ENCODE results near the gene STAM2. TPM values are rescaled to one million over a fixed set of nuclear protein-coding genes. Genes with fewer than 3 reads are reported as not detected.

STAM2 gene
- total RNA-seq, 1 donor from 2014 or later: 35.3 TPM

- H3K9me3 Mint-ChIP-seq (ENCODE audit: unreplicated experiment): peaks cover 5% of the 10 kb centered on the region
- no peak overlapping the region for H3K4me2 ChIP-seq (ENCODE audit: low read length)
- no peaks in the 10 kb centered on the region for H3K9me3 ChIP-seq (ENCODE audit: insufficient read depth, low read depth, low read length)
- DNase-seq (ENCODE audit: low read depth) (no peak), FAIRE-seq (no peak)
- H3K4me1 ChIP-seq (ENCODE audit: insufficient read depth, low read length): no peaks in the 10 kb centered on the region
- peaks cover 73% of the 10 kb centered on the region for H3K79me2 ChIP-seq (ENCODE audit: insufficient read depth, low read length)
- H3K4me1 Mint-ChIP-seq (ENCODE audit: low read depth, unreplicated experiment): no peaks in the 10 kb centered on the region
- H3K27ac Mint-ChIP-seq (ENCODE audit: unreplicated experiment): no peak overlapping the region
- H3K36me3 Mint-ChIP-seq (ENCODE audit: low read depth, unreplicated experiment): peaks cover 9% of the 10 kb centered on the region
- TF ChIP-seq EZH2 (IDR thresholded peaks at IDR 0.05; ENCODE audit: insufficient read depth, low read length) (no peak), CTCF (IDR thresholded peaks at IDR 0.05; ENCODE audit: insufficient read depth, low read depth, low read length) (no peak)
- H3K4me3 Mint-ChIP-seq (ENCODE audit: unreplicated experiment): no peak overlapping the region
- H3K27ac ChIP-seq (ENCODE audit: low read depth, low read length): no peak overlapping the region
- H3K27me3 ChIP-seq (ENCODE audit: insufficient read depth, low read length): no peaks in the 10 kb centered on the region
- H3K36me3 ChIP-seq (ENCODE audit: insufficient read depth, low read length): no peaks in the 10 kb centered on the region
- H3K27me3 Mint-ChIP-seq (ENCODE audit: low read depth, unreplicated experiment): no peaks in the 10 kb centered on the region
- no peak overlapping the region for H3K9ac ChIP-seq (ENCODE audit: low read length)
- H4K20me1 ChIP-seq (ENCODE audit: insufficient read depth, low read length): peaks cover 62% of the 10 kb centered on the region
- H3K4me3 ChIP-seq (ENCODE audit: insufficient read depth, low read depth, low read length): no peak overlapping the region
- no peak overlapping the region for H2AFZ ChIP-seq (ENCODE audit: low read depth, low read length)
Observed at GRCh38 chr2:152157253-152157652, 18.3 kb downstream of the STAM2 start.

GRCh38 chr2:152155209-152155608, 20.4 kb downstream of the STAM2 start:
- Histone ChIP-seq H3K4me3 (ENCODE audit: insufficient read depth, low read depth, low read length) (no peak overlapping the region), H3K36me3 (ENCODE audit: insufficient read depth, low read length) (no peaks in the 10 kb centered on the region), H4K20me1 (ENCODE audit: insufficient read depth, low read length) (peaks cover 67% of the 10 kb centered on the region), H3K27me3 (ENCODE audit: insufficient read depth, low read length) (no peaks in the 10 kb centered on the region), H3K4me2 (ENCODE audit: low read length) (no peak overlapping the region), H3K27ac (ENCODE audit: low read depth, low read length) (no peak overlapping the region), H3K9ac (ENCODE audit: low read length) (no peak overlapping the region), H3K9me3 (ENCODE audit: insufficient read depth, low read depth, low read length) (peaks cover 3% of the 10 kb centered on the region), H3K4me1 (ENCODE audit: insufficient read depth, low read length) (no peaks in the 10 kb centered on the region), H2AFZ (ENCODE audit: low read depth, low read length) (no peak overlapping the region), H3K79me2 (ENCODE audit: insufficient read depth, low read length) (peaks cover 81% of the 10 kb centered on the region)
- DNase-seq (ENCODE audit: low read depth): no peak
- H3K9me3 Mint-ChIP-seq (ENCODE audit: unreplicated experiment): peaks cover 5% of the 10 kb centered on the region
- H3K27ac Mint-ChIP-seq (ENCODE audit: unreplicated experiment): no peak overlapping the region
- H3K36me3 Mint-ChIP-seq (ENCODE audit: low read depth, unreplicated experiment): peaks cover 9% of the 10 kb centered on the region
- TF ChIP-seq CTCF (IDR thresholded peaks at IDR 0.05; ENCODE audit: insufficient read depth, low read depth, low read length) (no peak), EZH2 (IDR thresholded peaks at IDR 0.05; ENCODE audit: insufficient read depth, low read length) (no peak)
- H3K4me3 Mint-ChIP-seq (ENCODE audit: unreplicated experiment): no peak overlapping the region
- no peaks in the 10 kb centered on the region for H3K27me3 Mint-ChIP-seq (ENCODE audit: low read depth, unreplicated experiment)
- no peak for FAIRE-seq
- H3K4me1 Mint-ChIP-seq (ENCODE audit: low read depth, unreplicated experiment): no peaks in the 10 kb centered on the region

GRCh38 chr2:152154462-152154861, 21.1 kb downstream of the STAM2 start:
- Mint-ChIP-seq H3K9me3 (ENCODE audit: unreplicated experiment) (peaks cover 5% of the 10 kb centered on the region), H3K36me3 (ENCODE audit: low read depth, unreplicated experiment) (peaks cover 8% of the 10 kb centered on the region), H3K4me1 (ENCODE audit: low read depth, unreplicated experiment) (no peaks in the 10 kb centered on the region), H3K4me3 (ENCODE audit: unreplicated experiment) (no peak overlapping the region), H3K27me3 (ENCODE audit: low read depth, unreplicated experiment) (no peaks in the 10 kb centered on the region), H3K27ac (ENCODE audit: unreplicated experiment) (no peak overlapping the region)
- peaks cover 3% of the 10 kb centered on the region for H3K9me3 ChIP-seq (ENCODE audit: insufficient read depth, low read depth, low read length)
- TF ChIP-seq EZH2 (IDR thresholded peaks at IDR 0.05; ENCODE audit: insufficient read depth, low read length): no peak
- no peak for TF ChIP-seq CTCF (IDR thresholded peaks at IDR 0.05; ENCODE audit: insufficient read depth, low read depth, low read length)
- peaks cover 87% of the 10 kb centered on the region for H3K79me2 ChIP-seq (ENCODE audit: insufficient read depth, low read length)
- H3K27ac ChIP-seq (ENCODE audit: low read depth, low read length): no peak overlapping the region
- no peak overlapping the region for H2AFZ ChIP-seq (ENCODE audit: low read depth, low read length)
- DNase-seq (ENCODE audit: low read depth) (no peak), FAIRE-seq (no peak)
- no peaks in the 10 kb centered on the region for H3K27me3 ChIP-seq (ENCODE audit: insufficient read depth, low read length)
- H3K4me2 ChIP-seq (ENCODE audit: low read length): no peak overlapping the region
- H3K4me1 ChIP-seq (ENCODE audit: insufficient read depth, low read length): no peaks in the 10 kb centered on the region
- peaks cover 72% of the 10 kb centered on the region for H4K20me1 ChIP-seq (ENCODE audit: insufficient read depth, low read length)
- H3K36me3 ChIP-seq (ENCODE audit: insufficient read depth, low read length): no peaks in the 10 kb centered on the region
- no peak overlapping the region for H3K4me3 ChIP-seq (ENCODE audit: insufficient read depth, low read depth, low read length)
- no peak overlapping the region for H3K9ac ChIP-seq (ENCODE audit: low read length)

Measured in astrocyte (in vitro differentiated cells and primary cell).